Stimulated activated naive CD8-positive, alpha-beta T cell treated with anti-CD3 and anti-CD28 coated beads, Interleukin-15, Interleukin-2, amounts not matched to agents 100 ng/mL and 50 ng/mL, for 24 hours (primary cell): ENCODE data around the gene IQSEC3.
A peak's percentile ranks its signal among the peaks of the same experiment; 100 is the strongest.
"Not testable (repeated sequence)": the region's sequence is repeated elsewhere in the genome, so short reads cannot be mapped to it uniquely, and the experiment has no call there.

Experiments
- H3K27ac Mint-ChIP-seq: one replicate; pipeline ENCODE4 v1.8.0; 2021; ENCODE audit warnings: mild to moderate bottlenecking, mixed read lengths
- H3K27me3 Mint-ChIP-seq: one replicate; pipeline ENCODE4 v1.8.0; 2021; ENCODE audit warnings: mixed read lengths
- H3K36me3 Mint-ChIP-seq: one replicate; pipeline ENCODE4 v1.8.0; 2021; ENCODE audit warnings: low read depth, mixed read lengths
- H3K4me1 Mint-ChIP-seq: one replicate; pipeline ENCODE4 v1.8.0; 2021; ENCODE audit warnings: low read depth, mixed read lengths
- H3K4me3 Mint-ChIP-seq: one replicate; pipeline ENCODE4 v1.8.0; 2021; ENCODE audit warnings: mild to moderate bottlenecking, mixed read lengths
- H3K9me3 Mint-ChIP-seq: one replicate; pipeline ENCODE4 v1.8.0; 2021; ENCODE audit warnings: mixed read lengths

The IQSEC3 gene

DNA sequence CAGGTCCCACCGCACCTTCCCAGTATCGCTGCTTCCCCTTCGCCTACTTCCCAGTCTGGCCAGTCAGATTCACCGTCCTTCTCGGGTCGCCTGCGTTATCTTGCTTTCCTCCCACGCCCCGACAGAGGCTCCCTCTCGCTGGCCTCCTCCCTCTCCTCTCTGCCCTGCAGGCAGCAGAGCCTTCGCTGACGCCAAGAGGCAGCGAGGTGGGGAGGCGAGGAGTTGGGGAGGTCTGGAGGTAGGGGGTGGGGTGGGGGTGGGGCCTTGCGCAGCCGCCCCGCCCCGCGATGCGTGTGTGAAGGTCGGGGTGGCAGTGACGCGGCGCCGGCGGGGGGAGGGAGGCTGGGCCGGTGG is at the start of gene IQSEC3:
TSS of gene IQSEC3 (plus strand) at position 340 of the 354 bp plus-strand sequence. CDS start 116 bp downstream, outside the sequence.
- H3K9me3 Mint-ChIP-seq, H3K27ac Mint-ChIP-seq, H3K4me3 Mint-ChIP-seq, H3K4me1 Mint-ChIP-seq, H3K36me3 Mint-ChIP-seq: not testable (repeated sequence)
- peaks cover 49% of the 10 kb centered on the region for H3K27me3 Mint-ChIP-seq

DNA sequence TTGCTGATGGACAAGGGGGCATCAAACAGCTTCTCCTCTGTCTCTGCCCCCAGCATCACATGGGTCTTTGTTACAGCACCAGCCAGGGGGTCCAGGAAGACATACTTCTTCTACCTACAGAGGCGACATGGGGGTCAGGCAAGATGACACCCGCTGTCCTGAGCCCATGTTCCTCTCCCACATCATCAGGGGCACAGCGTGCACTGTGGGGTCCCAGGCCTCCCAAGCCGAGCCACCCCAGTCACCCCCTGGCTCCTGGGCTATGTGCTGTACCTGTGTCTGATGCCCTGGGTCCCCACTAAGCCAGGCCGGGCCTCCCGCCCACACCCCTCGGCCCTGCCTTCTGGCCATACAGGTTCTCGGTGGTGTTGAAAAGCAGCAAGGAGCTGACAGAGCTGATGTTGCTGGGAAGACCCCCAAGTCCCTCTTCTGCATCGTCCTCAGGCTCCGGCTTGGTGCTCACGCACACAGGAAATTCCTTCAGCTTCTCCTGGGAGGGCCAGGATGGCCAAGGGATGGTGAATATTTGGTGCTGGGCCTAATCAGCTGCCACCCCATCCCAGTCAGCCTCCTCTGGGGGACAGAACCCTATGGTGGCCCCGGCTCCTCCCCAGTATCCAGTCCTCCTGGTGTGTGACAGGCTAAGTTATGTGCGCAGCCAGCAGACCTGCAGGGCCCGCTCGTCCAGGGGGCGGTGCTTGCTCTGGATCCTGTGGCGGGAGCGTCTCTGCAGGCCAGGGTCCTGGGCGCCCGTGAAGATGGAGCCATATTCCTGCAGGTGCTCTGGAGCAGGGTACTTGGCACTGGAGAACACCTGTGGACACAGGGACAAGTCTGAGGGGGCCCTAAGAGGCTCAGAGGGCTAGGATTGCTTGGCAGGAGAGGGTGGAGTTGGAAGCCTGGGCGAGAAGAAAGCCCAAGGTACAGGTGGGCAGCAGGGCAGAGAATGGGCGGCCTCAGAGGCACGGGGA is 48.9 kb upstream of the IQSEC3 start:
- H3K4me3 Mint-ChIP-seq, H3K27me3 Mint-ChIP-seq, H3K27ac Mint-ChIP-seq, H3K9me3 Mint-ChIP-seq: not testable (repeated sequence)
- Mint-ChIP-seq H3K36me3 (peaks cover 12% of the 10 kb centered on the region), H3K4me1 (peaks cover 13% of the 10 kb centered on the region)

DNA sequence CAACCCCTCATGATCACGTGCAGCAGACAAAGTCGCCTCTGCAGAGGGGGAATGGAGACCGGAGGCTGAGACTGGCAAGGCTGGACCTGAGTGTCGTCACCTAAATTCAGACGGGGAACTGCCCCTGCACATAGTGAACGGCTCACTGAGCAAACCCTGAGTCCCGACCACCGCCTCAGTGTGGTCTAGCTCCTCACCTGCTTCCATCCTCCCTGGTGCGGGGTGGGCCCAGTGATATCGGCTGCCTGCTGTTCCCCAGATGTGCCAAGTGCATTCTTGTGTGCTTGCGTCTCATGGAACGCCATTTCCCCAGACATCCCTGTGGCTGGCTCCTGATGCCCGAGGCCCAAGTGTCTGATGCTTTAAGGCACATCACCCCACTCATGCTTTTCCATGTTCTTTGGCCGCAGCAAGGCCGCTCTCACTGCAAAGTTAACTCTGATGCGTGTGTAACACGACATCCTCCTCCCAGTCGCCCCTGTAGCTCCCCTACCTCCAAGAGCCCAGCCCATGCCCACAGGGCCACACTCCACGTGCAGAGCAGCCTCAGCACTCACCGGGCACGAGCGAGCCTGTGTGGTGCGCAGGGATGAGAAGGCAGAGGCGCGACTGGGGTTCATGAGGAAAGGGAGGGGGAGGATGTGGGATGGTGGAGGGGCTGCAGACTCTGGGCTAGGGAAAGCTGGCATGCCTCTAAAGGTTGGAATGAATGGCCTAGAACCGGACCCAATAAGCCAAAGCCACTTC is 47.6 kb upstream of the IQSEC3 start:
- H3K4me3 Mint-ChIP-seq, H3K27me3 Mint-ChIP-seq, H3K9me3 Mint-ChIP-seq, H3K27ac Mint-ChIP-seq: not testable (repeated sequence)
- peaks cover 12% of the 10 kb centered on the region for H3K36me3 Mint-ChIP-seq
- peaks cover 13% of the 10 kb centered on the region for H3K4me1 Mint-ChIP-seq

DNA sequence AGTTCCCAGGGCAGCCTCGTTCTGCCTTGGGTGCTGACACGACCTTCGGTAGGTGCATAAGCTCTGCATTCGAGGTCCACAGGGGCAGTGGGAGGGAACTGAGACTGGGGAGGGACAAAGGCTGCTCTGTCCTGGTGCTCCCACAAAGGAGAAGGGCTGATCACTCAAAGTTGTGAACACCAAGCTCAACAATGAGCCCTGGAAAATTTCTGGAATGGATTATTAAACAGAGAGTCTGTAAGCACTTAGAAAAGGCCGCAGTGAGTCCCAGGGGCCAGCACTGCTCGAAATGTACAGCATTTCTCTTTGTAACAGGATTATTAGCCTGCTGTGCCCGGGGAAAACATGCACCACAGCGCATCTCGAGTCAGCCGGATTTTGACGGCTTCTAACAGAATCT is 46.7 kb upstream of the IQSEC3 start:
- not testable (repeated sequence) for H3K4me3 Mint-ChIP-seq, H3K27me3 Mint-ChIP-seq, H3K27ac Mint-ChIP-seq, H3K9me3 Mint-ChIP-seq
- Mint-ChIP-seq H3K36me3 (peaks cover 12% of the 10 kb centered on the region), H3K4me1 (peaks cover 13% of the 10 kb centered on the region)

DNA sequence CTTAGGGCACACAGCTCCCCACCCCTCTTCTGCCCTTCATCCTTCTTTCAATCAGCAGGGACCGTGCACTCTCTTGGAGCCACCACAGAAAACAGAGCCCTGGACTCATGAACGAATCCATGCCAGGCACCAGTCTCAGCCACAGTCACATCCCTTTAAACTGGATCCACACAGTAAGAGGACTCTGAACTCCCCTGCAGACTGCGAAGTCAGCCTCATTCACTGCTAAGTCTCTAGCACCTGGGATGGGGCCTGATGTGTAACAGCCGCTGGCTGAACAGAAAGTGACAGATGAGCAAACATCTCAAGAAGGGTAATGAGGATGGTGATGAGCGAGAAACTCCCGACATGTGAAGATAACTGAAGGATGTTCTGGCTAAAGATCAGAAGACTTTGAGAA is 45.8 kb upstream of the IQSEC3 start:
- Mint-ChIP-seq H3K4me1 (peaks cover 13% of the 10 kb centered on the region), H3K27ac (no peak overlapping the region), H3K27me3 (no peaks in the 10 kb centered on the region), H3K4me3 (no peak overlapping the region), H3K36me3 (peaks cover 12% of the 10 kb centered on the region), H3K9me3 (no peaks in the 10 kb centered on the region)

DNA sequence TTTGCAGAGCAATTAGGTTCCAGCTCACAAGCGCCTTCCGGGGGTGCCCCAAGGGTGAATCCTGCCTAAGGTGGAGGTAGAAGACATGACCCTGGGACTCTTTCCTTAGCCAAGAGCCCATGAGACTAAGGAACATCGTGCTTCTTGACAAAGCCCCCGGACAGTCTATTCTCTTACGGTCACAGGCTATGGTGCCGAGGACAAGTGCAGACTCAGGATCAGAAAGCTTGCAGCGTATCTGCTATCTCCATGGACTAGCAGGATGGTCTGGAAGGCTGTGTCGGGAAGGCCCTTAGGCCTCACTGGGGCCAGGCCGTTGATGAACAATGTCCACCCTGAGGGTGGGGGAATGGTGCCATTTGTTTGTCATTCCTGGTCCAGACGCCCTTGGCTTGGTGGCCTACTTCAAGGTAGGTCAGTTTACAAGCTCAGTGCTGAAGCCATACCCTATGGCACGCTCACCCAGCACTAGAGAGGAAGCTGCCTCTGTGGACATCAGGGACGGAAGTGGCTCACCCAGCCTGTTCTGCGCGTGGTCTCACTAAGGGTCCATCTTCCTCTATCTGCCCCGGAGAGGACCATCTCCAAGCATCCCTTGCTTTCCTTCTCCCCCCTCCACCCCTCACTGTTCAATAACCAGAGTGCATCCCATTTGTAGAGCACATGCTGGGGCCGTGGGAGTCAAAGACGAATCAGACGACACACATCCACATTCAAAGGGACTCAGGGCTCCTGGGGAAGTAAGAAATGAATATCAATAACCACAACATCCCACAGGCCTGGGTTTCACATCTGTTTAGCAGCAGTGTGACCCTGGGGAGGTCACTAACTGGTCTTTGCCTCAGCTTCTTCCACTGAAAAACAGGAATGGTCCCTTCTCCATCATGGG is 45.0 kb upstream of the IQSEC3 start:
- peaks cover 12% of the 10 kb centered on the region for H3K36me3 Mint-ChIP-seq
- no peaks in the 10 kb centered on the region for H3K9me3 Mint-ChIP-seq
- peak overlapping the region; percentile 33 for H3K27ac Mint-ChIP-seq
- peaks cover 13% of the 10 kb centered on the region for H3K4me1 Mint-ChIP-seq
- H3K27me3 Mint-ChIP-seq, result no peaks in the 10 kb centered on the region
- H3K4me3 Mint-ChIP-seq, result no peak overlapping the region

DNA sequence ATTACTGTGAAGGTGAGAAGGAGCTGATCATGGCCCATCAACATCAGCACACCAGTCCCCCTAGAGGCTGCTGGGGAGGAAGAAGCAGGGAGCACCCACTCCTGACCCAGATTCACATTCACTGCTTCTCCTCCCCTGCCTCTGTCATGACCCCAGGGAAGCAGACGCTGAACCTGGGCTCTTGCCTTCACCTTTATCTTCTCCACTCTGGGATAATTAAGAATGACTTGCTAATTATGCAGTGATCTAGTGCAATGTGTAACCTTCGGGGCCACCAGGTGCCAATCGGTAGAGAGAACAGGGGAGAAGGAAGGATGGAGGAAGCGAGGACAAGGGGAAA is 44.4 kb upstream of the IQSEC3 start:
- no peaks in the 10 kb centered on the region for H3K27me3 Mint-ChIP-seq
- H3K27ac Mint-ChIP-seq, result peak overlapping the region; percentile 12
- H3K9me3 Mint-ChIP-seq, result no peaks in the 10 kb centered on the region
- peaks cover 13% of the 10 kb centered on the region for H3K4me1 Mint-ChIP-seq
- H3K4me3 Mint-ChIP-seq, result no peak overlapping the region
- peaks cover 12% of the 10 kb centered on the region for H3K36me3 Mint-ChIP-seq

DNA sequence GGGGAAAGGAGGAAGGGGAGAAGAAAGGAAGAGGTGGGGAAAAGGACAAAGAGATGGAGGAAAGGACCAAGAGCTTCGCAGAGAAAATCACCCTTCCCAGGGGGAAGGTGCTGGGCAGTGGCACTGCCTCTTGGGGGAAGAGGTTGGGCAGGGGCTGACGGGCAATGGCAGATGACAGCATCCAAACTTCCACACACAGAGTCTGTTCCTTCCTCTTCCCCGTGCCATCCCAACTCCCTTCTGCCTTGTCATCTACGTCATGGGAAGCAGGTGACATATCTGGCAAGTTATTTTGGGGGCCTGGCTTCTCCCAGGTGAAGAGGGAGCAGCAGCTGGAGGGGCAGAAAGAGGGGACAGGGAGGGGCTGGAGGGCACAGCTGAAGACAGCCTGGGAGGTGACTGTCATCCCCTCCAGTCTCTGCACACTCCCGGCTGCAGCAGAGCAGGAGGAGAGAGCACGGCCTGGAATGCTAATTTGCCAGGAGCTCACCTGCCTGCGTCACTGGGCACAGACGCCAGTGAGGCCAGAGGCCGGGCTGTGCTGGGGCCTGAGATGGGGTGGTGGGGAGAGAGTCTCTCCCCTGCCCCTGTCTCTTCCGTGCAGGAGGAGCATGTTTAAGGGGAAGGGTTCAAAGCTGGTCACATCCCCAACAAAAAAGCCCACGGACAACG is 43.9 kb upstream of the IQSEC3 start:
- Mint-ChIP-seq H3K4me1 (peaks cover 13% of the 10 kb centered on the region), H3K9me3 (no peaks in the 10 kb centered on the region), H3K4me3 (no peak overlapping the region), H3K27ac (peak overlapping the region; percentile 12), H3K36me3 (peaks cover 12% of the 10 kb centered on the region), H3K27me3 (no peaks in the 10 kb centered on the region)

DNA sequence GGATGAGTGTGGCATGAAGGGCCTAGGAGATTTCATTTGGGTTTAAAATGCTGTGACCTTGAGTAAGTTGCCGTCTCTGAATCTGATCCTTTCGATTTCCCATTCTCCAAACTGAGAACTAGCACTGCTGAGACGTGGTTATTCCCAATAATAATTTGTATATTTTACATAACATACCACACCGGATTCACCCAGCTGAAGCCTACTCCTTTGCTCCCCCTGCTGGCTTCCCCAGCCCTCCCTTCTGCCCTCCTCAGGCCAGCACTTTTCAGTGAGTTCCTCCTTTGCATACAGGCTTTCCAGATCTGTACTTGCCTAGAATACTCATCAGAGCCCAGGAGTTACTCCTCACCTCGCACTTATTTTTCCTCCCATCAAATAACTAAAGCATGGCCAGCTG is 38.7 kb upstream of the IQSEC3 start:
- H3K27ac Mint-ChIP-seq, H3K27me3 Mint-ChIP-seq, H3K4me1 Mint-ChIP-seq, H3K36me3 Mint-ChIP-seq, H3K4me3 Mint-ChIP-seq, H3K9me3 Mint-ChIP-seq: not testable (repeated sequence)

DNA sequence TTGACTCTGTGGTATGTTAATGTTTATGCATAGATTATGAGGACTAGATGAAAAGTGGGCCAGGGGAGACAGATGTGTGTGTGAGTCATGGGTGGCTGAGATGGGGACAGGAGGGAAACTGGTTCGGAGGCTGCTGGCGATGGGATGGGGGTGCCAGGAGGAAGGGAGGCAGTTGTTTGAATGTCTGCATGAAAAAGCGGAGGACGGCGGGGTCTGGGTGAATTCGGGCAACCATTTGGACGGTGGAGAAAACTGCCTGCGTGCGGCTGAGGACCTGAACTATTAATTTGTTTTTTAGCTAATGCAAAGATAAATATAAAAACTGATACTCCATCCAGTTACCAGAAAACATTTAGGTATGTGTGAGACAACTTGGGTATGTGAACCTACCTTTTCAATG is 27.8 kb upstream of the IQSEC3 start:
- not testable (repeated sequence) for H3K36me3 Mint-ChIP-seq, H3K27ac Mint-ChIP-seq, H3K27me3 Mint-ChIP-seq, H3K4me3 Mint-ChIP-seq, H3K4me1 Mint-ChIP-seq, H3K9me3 Mint-ChIP-seq

DNA sequence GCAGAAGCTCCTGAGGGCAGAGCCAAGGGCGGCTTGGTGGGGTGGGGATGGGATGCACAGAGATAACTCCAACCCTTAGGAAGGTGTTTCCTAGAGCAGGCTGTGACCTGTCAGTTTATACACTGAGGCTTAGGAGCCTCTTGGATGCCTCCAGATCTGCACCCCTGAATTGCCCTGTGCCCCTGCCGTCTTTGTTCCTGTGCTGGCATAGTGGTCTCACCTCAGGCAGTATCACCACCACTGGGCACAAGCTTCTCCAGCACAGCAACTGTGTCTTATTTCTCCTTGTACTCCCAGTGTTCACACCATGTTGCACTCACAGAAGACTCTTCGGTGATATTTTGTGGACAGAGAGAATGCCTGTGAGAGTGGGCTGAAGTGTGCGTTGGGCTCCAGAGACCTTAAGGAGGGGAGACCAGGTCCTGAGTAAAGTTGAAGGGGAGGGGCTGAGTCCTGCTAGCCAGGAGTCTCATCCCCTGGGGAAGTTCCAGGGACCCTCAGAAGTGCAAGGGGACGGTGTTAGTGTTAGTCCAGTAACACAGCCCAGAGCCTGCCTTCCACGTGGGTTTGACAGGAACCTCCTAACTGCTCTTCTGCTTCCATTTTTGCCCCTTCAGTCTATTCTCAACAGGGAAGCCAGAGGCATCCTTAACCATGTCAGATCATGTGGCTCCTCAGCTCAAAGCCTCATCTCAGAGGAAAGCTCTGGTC is 26.9 kb upstream of the IQSEC3 start:
- H3K9me3 Mint-ChIP-seq, H3K27ac Mint-ChIP-seq, H3K27me3 Mint-ChIP-seq, H3K4me3 Mint-ChIP-seq, H3K36me3 Mint-ChIP-seq, H3K4me1 Mint-ChIP-seq: not testable (repeated sequence)

DNA sequence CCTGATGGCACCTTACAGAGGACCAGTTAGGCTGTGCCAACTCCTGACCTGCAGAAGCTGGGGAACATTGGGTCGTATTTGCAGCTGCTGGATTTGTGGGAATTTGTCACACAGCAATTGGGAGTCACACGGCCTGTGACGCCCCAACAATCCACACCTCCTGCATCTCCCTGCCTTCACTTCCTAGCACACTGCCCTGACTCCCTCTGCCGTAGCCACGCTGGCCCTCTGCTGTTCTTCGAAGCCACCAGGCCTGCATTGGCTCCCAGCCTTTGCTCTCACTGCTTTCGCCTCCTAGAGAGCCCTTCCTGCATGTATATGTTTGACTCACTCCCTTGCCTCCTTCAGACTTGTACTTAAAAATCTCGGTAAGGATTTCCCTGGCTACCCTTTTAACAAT is 22.2 kb upstream of the IQSEC3 start:
- not testable (repeated sequence) for H3K36me3 Mint-ChIP-seq, H3K9me3 Mint-ChIP-seq, H3K27ac Mint-ChIP-seq, H3K4me1 Mint-ChIP-seq, H3K4me3 Mint-ChIP-seq
- peaks cover 29% of the 10 kb centered on the region for H3K27me3 Mint-ChIP-seq

DNA sequence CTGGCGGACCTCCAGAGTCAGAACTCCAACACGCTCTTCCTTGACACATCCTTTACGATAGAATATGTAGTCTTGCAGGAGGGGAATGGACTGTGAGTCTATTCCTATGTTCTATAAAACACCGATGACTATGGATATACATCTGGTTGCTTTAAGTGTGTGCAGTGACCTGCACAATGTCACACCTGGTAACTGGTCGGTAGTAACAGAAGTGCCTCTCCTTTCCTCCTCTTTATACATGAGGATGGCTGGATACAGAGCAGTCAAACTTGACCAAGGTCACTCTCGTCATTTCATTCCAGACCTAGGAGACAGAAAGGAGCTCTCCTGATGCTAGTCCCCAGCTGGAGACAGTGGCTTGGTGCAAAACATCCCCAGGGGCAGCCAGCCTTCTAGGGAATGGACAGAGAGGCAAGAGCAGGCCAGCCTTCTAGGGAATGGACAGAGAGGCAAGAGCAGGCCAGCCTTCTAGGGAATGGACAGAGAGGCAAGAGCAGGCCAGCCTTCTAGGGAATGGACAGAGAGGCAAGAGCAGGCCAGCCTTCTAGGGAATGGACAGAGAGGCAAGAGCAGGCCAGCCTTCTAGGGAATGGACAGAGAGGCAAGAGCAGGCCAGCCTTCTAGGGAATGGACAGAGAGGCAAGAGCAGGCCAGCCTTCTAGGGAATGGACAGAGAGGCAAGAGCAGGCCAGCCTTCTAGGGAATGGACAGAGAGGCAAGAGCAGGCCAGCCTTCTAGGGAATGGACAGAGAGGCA is 21.2 kb upstream of the IQSEC3 start:
- not testable (repeated sequence) for H3K27ac Mint-ChIP-seq, H3K9me3 Mint-ChIP-seq, H3K4me1 Mint-ChIP-seq, H3K4me3 Mint-ChIP-seq, H3K36me3 Mint-ChIP-seq
- peaks cover 31% of the 10 kb centered on the region for H3K27me3 Mint-ChIP-seq

DNA sequence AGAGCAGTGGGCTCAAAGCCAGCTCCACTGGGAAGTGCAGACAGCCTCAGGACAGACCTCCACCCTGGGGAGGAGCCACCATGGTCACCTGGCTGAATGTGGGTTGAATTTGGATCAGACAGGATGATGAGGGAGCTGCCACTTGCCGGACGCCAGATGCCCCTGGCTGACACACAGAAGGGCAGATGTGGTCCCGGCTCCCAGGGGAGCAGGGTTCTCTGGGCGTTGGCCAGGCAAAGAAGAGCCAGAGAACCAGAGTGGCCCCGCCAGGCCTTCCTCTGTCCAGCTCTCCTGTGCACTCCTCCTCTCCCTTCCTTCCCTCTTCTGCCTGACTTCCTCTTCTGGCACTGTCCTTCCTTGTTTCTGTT is 20.6 kb upstream of the IQSEC3 start:
- H3K9me3 Mint-ChIP-seq, H3K36me3 Mint-ChIP-seq, H3K4me3 Mint-ChIP-seq, H3K27ac Mint-ChIP-seq, H3K4me1 Mint-ChIP-seq: not testable (repeated sequence)
- peaks cover 31% of the 10 kb centered on the region for H3K27me3 Mint-ChIP-seq
